ENCODE results near the gene C3orf20. TPM values are rescaled to one million over a fixed set of nuclear protein-coding genes. Genes with fewer than 3 reads are reported as not detected.

The C3orf20 gene
- total RNA-seq, result 0.05 TPM in 1 of 2 replicates, not detected in the other

GRCh38 chr3:14674841-14675240 lies at the start of gene C3orf20:
Gene C3orf20 (plus strand): TSS chr3:14675141. CDS start chr3:14682714, 7,573 bp downstream.

GRCh38 chr3:14651440-14652251 lies 23.3 kb upstream of the C3orf20 start, which contains the start of gene CCDC174:
Gene CCDC174 (plus strand): TSS chr3:14651762. CDS start chr3:14651837, 75 bp downstream.

GRCh38 chr3:14818804-14819500 lies 144.0 kb downstream of the C3orf20 start, which contains the start of gene FGD5:
Gene FGD5 (plus strand): TSS chr3:14818962. CDS start chr3:14819072, 110 bp downstream.

Other genes with a start within 250 kb of the C3orf20 start
- under 0.01 and 0.09 TPM in 2 replicates for gene GRIP2, start 134.8 kb upstream of the C3orf20 start, total RNA-seq
- 10.4 and 13.4 TPM in 2 replicates for gene CCDC174, start 23.4 kb upstream of the C3orf20 start, total RNA-seq
- gene FGD5, start 143.8 kb downstream of the C3orf20 start, total RNA-seq, result 0.23 and 0.59 TPM in 2 replicates

Measured in smooth muscle cell of the umbilical artery (primary cell).